Ectodermal cell (in vitro differentiated cells): ENCODE measurements around the gene AP5Z1.

ENCODE experiments used
- H3K27ac ChIP-seq: 2 replicates; pipeline ENCODE4 v1.7.0; 2013; ENCODE audit warnings: mild to moderate bottlenecking, low read depth, low read length; ENCODE audit not compliant: insufficient read depth, poor library complexity, severe bottlenecking
- H3K27me3 ChIP-seq: 2 replicates; pipeline ENCODE4 v1.7.0; 2013; ENCODE audit warnings: mild to moderate bottlenecking, low read length; ENCODE audit not compliant: insufficient read depth, control insufficient read depth, poor library complexity, severe bottlenecking
- H3K36me3 ChIP-seq: one replicate; pipeline ENCODE4 v1.7.0; 2013; ENCODE audit warnings: low read length; ENCODE audit not compliant: control insufficient read depth, insufficient read depth
- H3K4me1 ChIP-seq: one replicate; pipeline ENCODE4 v1.7.0; 2013; ENCODE audit warnings: low read length; ENCODE audit not compliant: control insufficient read depth, insufficient read depth
- H3K4me3 ChIP-seq: 2 replicates; pipeline ENCODE4 v1.7.0; 2013; ENCODE audit warnings: low read depth, low read length, control low read depth; ENCODE audit not compliant: insufficient read depth
- H3K9me3 ChIP-seq: 2 replicates; pipeline ENCODE4 v1.7.0; 2013; ENCODE audit warnings: mild to moderate bottlenecking, low read length, moderate library complexity; ENCODE audit not compliant: control insufficient read depth
- WGBS, 2 experiments: methylation state at CpG; one replicate each; pipeline ENCODE4 v1.1.7; 2013; ENCODE audit warnings: missing lambda C conversion rate in 2 of 2; 5-methylcytosine and 5-hydroxymethylcytosine counted together

The AP5Z1 gene

DNA sequence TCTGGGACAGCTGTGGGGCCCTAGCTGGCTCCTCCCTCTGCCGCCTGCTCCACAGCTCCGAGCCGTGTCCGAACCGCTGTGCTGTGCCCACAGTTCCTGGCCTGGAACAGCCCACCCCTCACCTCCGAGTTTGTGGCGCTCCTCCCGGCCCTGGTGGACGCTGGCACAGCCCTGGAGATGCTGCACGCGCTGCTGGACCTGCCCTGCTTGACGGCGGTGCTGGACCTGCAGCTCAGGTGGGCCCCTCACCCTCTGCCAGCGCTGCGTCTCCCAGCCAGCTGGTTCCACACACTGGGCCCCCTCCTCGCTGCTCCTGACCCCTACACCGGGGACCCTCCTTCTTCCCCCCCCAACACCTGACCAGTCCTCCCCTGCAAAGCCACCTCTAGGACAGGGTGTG is 12.1 kb downstream of the AP5Z1 start:
- no peaks in the 10 kb centered on the region for H3K4me1 ChIP-seq
- H3K27me3 ChIP-seq, result no peaks in the 10 kb centered on the region
- H3K4me3 ChIP-seq, result no peak overlapping the region
- no peak overlapping the region for H3K27ac ChIP-seq
- peaks cover 5% of the 10 kb centered on the region for H3K36me3 ChIP-seq
- 95 to 96% methylated on average over 17 of the region's 17 CpGs for WGBS, 2 experiments
- H3K9me3 ChIP-seq, result no peaks in the 10 kb centered on the region

DNA sequence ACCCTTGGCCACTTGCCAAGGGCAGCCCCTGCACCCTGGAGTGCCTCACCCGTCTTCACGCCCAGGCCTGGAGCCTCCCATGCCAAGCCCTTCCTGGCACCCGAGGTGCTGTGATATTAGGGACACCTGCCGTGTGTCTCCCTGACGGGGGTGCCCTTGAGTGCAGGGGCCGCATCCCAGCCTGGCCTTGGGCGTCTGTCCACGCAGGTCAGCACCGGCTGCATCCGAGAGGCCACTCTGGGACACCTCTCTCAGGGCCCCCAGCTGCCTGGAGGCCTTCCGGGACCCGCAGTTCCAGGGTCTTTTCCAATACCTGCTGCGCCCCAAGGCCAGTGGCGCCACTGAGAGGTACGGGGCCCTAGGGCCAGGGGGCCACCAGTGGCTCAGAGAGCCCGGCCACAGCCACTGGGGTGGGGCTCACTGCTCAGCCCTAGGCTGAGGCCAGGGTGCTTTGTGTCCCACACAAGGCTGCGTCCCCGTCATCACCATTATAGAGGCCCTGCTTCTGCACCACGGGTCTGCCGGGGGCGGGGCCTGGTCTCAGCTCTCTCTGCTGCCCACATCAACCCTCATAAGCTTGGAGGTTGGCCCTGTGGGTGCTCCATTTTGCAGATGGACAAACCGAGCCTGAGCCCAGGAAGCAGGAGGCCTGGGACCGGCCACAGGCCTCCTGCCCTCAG is 12.7 kb downstream of the AP5Z1 start:
- no peak overlapping the region for H3K4me3 ChIP-seq
- H3K27me3 ChIP-seq, result no peaks in the 10 kb centered on the region
- H3K27ac ChIP-seq, result no peak overlapping the region
- no peaks in the 10 kb centered on the region for H3K4me1 ChIP-seq
- peaks cover 5% of the 10 kb centered on the region for H3K36me3 ChIP-seq
- no peaks in the 10 kb centered on the region for H3K9me3 ChIP-seq
- WGBS, 2 experiments, result 93 to 95% methylated on average over 23 of the region's 23 CpGs

DNA sequence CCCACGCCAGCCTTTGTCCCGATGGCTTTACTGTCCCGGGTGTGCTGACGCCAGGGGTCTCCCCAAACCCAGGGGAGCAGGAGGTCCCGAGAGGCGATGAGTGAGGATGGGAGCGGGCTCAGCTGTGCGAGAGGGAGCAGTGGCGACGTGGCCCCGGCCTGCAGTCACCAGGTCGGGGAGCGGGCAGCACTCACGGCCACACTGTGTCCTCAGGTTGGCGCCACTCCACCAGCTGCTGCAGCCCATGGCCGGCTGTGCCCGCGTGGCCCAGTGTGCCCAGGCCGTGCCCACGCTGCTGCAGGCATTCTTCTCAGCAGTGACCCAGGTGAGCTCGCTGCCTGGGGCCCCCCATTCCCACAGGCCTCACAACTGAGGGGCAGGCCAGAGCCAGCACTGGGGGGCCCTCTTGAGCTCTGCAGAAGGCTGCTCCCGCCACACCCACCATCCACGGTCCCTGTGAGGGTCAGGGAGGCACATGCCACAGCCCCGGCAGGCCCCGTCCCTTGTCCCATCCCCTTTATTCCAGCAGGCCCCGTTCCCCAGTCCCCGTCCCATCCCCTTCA is 13.3 kb downstream of the AP5Z1 start:
- Histone ChIP-seq H3K9me3 (no peaks in the 10 kb centered on the region), H3K36me3 (peaks cover 5% of the 10 kb centered on the region), H3K27ac (no peak overlapping the region), H3K27me3 (no peaks in the 10 kb centered on the region), H3K4me1 (no peaks in the 10 kb centered on the region), H3K4me3 (no peak overlapping the region)
- 95 to 96% methylated on average over 27 of the region's 27 CpGs for WGBS, 2 experiments

DNA sequence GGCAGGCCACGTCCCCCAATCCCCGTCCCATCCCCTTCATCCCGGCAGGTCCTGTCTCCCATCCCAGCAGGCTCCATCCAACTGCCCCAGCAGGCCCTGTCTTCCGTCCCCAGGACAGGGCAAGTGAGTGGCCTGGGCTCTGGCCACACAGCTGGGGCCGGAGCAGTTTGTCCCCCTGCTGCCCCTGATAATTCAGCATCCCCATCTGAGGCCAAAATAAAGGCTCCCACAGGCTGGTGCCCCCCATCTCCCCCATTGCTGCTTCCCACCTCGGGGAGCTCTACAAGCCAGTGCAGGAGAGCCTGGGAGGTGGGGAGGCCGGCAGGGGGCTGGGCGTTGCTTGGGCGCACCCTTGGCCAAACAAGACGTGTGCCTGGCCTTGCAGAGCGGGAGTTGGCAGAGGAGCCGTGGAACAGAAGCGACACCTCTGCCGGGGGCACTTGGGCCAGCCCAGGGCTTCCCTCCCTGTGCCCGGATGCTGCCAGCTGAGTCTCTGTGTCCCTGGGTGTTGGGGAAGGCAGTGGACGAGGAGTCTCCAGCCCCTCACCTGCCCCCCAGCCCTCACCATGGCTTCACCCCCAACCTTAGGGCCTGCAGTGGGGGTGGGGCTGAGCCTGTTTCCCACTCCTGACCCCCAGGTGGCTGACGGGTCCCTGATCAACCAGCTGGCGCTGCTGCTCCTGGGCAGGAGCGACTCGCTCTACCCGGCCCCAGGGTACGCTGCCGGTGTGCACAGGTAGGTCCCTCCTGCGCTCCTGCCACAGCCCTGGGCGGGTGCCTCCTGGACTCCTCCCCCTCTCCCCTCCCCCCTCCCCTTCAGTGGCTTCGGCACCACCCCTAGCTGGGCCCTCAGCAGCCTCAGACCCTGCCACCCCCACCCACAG is 14.0 kb downstream of the AP5Z1 start:
- Histone ChIP-seq H3K36me3 (peaks cover 5% of the 10 kb centered on the region), H3K4me1 (no peaks in the 10 kb centered on the region), H3K4me3 (no peak overlapping the region), H3K27me3 (no peaks in the 10 kb centered on the region), H3K9me3 (no peaks in the 10 kb centered on the region), H3K27ac (no peak overlapping the region)
- WGBS, 2 experiments, result 93 to 94% methylated on average over 25 to 26 of the region's 26 CpGs

DNA sequence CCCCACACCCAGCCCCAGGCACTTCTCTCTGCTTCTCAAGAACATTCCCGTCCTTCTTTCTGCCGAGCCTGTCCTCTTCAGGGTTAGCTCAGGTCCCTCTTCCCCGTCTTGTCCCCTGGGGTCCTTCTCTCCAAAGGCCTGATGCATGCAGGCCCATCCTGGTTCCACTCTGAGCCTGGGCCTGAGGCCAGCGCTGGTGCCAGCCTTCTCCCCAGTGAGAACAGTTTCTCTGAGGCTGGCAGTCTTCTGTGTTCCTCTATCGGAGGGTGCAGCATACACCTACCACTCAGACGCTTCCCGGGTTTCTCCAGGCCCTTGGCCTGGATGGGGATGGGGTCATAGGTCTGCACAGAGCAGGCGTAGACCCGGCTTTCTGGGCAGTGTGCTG is 14.6 kb downstream of the AP5Z1 start:
- WGBS, 2 experiments, result 92 to 95% methylated on average over 9 of the region's 9 CpGs
- Histone ChIP-seq H3K27me3 (no peaks in the 10 kb centered on the region), H3K9me3 (no peaks in the 10 kb centered on the region), H3K4me1 (no peaks in the 10 kb centered on the region), H3K36me3 (peaks cover 5% of the 10 kb centered on the region), H3K27ac (no peak overlapping the region), H3K4me3 (no peak overlapping the region)

DNA sequence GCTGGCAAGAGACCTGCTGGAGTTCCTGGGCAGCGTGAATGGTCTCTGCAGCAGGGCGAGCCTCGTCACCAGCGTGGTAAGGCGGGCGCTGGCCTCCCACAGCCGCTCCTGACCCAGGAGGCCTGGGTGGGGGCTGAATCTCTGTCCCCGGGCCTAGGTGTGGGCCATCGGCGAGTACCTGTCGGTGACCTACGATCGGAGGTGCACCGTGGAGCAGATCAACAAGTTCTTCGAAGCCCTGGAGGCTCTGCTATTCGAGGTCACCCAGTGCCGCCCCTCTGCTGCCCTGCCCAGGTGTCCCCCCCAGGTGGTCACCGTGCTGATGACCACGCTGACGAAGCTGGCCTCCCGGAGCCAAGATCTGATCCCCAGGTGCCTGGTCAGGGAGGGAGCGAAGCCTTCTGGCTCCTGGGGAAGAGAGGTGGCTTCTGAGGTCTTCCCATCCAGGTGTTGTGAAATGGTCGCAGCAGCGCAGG is 15.1 kb downstream of the AP5Z1 start:
- Histone ChIP-seq H3K27ac (no peak overlapping the region), H3K36me3 (peaks cover 5% of the 10 kb centered on the region), H3K9me3 (no peaks in the 10 kb centered on the region), H3K27me3 (no peaks in the 10 kb centered on the region), H3K4me3 (no peak overlapping the region), H3K4me1 (no peaks in the 10 kb centered on the region)
- 95 to 96% methylated on average over 24 of the region's 24 CpGs for WGBS, 2 experiments

DNA sequence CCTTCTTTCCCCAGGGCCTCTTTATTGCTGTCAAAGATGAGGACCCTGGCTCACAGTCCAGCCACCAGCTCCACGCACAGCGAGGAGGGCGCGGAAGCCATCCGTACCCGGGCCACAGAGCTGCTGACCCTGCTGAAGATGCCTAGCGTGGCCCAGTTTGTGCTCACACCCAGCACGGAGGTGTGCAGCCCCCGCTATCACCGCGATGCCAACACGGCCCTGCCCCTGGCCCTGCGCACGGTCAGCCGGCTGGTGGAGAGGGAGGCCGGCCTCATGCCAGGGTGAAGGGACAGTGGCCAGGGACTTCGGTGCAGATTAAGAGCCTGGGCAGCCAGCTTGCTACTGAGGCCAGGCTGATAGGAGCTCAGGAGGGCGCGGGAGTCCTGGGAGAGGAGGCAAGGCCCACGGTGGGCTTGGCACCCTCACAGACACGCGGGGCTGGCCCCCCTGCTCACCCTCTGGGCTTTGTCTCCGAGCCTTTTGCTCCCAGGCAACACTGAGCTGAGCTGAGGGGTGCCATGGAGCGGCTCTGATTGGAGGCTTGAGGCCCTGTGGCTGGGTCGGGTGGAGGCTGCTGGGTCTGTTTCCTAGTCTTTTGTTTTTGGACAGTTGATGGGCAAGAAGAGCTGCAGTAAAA is 15.8 kb downstream of the AP5Z1 start:
- H3K27ac ChIP-seq, result peak overlapping the region; percentile 36
- H3K9me3 ChIP-seq, result no peaks in the 10 kb centered on the region
- no peaks in the 10 kb centered on the region for H3K4me1 ChIP-seq
- no peak overlapping the region for H3K4me3 ChIP-seq
- 95 to 96% methylated on average over 25 of the region's 25 CpGs for WGBS, 2 experiments
- H3K27me3 ChIP-seq, result no peaks in the 10 kb centered on the region
- peaks cover 1% of the 10 kb centered on the region for H3K36me3 ChIP-seq

DNA sequence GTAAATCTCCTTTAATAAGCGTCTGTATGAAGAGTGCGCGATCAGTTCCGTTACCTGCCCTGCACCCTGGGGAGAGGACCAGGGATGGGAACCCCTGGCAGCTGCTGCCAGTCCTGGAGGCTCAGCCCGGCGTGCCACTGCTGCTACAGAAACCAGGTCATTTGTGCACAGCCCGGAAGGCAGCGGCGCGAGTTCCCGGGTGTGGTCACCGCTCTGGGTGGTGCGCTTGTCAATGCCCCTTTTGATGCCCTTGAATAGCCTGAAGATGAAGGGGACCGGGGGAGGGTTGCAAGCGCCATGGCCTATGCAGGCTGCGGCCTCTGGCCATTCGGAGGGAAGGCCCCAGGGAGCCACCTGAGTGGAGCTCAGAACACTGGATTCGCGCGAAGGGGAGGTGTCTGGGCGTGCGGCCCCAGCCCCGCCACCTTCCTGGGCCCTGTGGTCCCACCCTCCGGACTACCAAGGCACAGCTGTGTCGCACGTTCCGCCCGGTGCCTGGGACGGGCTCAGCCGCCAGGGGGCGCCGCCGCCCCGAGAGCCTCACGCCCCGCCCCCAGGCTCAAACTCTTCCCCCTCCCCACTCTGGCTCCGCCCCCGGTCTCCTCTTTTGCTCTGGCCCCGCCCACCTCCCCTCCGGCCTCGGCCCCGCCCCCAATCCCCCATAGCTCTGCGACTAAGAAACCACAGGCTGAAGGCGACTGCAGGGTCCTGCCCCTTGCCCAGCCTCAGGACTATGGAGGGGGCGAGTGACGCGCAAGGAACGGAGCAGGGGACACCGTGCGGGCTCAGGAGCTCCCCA is 16.5 kb downstream of the AP5Z1 start:
- H3K36me3 ChIP-seq, result no peaks in the 10 kb centered on the region
- no peaks in the 10 kb centered on the region for H3K27me3 ChIP-seq
- H3K4me3 ChIP-seq, result no peak overlapping the region
- WGBS, 2 experiments, result 77 to 79% methylated on average over 45 to 48 of the region's 50 CpGs
- H3K9me3 ChIP-seq, result no peaks in the 10 kb centered on the region
- peak overlapping the region; percentile 36 for H3K27ac ChIP-seq
- H3K4me1 ChIP-seq, result no peaks in the 10 kb centered on the region

DNA sequence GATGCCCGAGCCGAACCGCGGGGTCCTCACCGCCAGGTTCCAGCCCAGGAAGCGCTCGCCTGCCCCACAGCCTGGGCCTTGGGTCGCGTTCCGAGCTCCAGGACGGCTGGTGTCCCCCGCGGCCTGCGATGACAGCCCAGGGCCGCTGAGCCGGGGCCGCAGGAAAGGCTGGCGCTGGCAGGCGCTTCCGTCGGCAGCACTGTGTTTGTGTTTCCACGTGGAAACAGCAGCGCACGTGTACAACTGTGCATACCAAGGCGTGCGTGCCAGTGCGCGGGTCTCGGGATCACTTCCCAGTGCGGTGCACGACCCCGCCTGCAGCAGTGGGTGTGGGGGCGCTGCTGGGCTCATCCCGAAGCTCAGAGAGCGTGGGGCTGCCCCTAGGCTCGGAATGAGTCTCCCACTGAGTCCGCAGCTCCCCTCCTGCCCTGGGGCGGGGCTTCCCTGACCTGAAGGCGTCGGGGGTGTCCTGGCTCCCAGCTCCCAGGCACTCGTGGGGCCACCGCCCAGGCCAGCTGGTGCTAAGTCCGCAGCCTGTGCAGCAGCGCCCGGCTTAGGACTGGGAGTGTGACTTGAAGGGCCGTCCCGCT is 17.2 kb downstream of the AP5Z1 start:
- Histone ChIP-seq H3K9me3 (no peaks in the 10 kb centered on the region), H3K27ac (no peak overlapping the region), H3K4me1 (no peaks in the 10 kb centered on the region), H3K36me3 (no peaks in the 10 kb centered on the region), H3K4me3 (no peak overlapping the region), H3K27me3 (no peaks in the 10 kb centered on the region)
- 86 to 91% methylated on average over 47 of the region's 47 CpGs for WGBS, 2 experiments
